GM20000 (cell line): Measurements from ENCODE around the gene IL6ST.
"Not testable (repeated sequence)": the region's sequence is repeated elsewhere in the genome, so short reads cannot be mapped to it uniquely, and the experiment has no call there.

Source experiments
- DNase-seq: peaks from one replicate; pipeline ENCODE4 v3.0.0; 2012; ENCODE audit warnings: low spot score
- TF ChIP-seq, protein P1 (sequence below): IDR thresholded peaks from 2 replicates; pipeline ENCODE4 v1.5.1; 2012; ENCODE audit warnings: mild to moderate bottlenecking, control low read depth; ENCODE audit errors: extremely low read depth, missing control alignments

IL6ST gene

DNA sequence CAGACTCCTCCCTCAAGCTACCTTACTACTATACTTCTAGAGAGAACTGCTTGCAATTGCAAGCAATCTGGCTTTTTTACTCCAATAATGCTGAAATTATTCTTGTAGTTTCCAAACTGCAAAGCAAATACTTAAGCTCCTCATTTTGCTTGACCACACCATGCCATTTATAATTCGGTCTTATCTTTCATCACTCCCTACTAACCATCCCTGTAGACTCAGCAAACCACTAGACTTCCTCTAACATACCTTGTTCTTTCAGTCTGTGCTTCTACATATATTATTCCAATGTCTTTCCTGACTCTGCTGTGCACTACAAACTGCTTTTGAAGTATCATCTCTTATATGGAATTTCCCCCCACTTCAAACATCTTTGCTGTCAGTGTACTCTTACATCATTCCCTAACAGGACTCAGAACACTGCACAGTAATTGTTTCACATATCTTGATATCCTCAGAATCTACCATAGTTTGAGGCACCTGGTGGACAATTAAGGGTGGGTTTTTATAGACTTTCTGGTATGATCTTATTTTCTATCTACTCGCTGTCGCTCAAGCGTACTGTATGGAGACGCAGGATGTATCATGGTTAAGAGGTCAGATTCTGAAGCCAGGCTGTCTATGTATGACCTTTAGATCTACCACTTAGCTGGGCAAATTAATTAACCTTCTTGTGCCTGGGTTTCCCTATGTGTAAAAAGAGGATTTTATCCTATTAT, 2.8 kb downstream of the IL6ST start:
- TF ChIP-seq, protein P1, sequence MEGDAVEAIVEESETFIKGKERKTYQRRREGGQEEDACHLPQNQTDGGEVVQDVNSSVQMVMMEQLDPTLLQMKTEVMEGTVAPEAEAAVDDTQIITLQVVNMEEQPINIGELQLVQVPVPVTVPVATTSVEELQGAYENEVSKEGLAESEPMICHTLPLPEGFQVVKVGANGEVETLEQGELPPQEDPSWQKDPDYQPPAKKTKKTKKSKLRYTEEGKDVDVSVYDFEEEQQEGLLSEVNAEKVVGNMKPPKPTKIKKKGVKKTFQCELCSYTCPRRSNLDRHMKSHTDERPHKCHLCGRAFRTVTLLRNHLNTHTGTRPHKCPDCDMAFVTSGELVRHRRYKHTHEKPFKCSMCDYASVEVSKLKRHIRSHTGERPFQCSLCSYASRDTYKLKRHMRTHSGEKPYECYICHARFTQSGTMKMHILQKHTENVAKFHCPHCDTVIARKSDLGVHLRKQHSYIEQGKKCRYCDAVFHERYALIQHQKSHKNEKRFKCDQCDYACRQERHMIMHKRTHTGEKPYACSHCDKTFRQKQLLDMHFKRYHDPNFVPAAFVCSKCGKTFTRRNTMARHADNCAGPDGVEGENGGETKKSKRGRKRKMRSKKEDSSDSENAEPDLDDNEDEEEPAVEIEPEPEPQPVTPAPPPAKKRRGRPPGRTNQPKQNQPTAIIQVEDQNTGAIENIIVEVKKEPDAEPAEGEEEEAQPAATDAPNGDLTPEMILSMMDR: no peak
- no peak for DNase-seq

DNA sequence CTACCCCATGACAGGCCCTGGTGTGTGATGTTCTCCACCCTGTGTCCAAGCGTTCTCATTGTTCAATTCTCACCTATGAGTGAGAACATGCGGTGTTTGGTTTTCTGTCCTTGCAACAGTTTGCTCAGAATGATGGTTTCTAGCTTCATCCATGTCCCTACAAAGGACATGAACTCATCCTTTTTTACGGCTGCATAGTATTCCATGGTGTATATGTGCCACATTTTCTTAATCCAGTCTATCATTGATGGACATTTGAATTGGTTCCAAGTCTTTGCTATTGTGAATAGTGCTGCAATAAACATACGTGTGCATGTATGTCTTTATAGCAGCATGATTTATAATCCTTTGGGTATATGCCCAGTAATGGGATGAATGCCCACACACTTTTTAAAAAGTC, 3.9 kb downstream of the IL6ST start:
- not testable (repeated sequence) for DNase-seq

DNA sequence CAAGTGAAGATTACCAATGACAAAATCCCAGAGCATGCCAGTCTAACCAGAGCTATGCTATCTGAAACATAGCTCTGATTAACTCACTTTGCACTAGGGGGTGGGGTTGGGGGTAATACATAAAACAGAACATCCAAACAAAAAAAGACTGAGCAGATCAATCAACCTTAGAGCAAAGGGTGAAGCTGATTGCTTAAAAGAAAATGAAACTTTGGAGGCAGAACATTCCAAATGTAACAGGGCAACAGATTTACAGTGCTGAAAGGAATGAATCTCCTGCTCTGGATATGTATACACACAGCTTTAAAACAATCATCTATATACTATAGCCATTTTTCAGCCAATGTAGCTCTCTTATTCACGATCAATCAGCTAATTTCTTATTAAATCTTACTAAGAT, 4.9 kb downstream of the IL6ST start:
- no peak for DNase-seq
- TF ChIP-seq, protein P1: no peak

DNA sequence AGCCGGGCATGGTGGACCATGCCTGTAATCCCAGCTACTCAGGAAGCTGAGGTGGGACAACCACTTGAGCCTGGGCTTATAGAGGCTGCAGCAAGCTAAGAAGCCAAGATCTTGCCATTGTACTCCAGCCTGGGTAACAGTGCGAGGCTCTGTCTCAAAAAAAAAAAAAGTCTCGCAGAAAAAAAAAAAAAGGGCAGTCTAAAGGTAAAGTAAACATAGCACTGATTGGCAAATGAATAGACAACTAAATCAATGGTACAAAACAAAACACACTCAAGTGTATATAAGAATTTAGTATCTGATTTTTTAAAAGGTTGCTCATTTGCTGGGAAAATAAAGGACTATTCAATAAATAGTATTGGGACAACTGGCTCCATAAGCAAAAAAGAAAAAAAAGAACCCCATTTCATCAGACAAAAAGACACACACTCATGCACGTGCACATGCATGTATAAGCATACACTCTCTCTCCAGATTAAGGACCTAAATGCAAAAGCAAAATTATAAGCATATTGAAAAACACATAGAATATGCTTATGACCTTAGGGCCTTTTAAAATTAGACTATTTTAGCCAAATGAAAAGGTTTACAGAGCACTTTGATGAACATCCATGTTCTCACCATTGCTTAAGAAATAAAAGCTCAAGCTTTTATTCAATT, 5.7 kb downstream of the IL6ST start:
- TF ChIP-seq, protein P1: no peak

DNA sequence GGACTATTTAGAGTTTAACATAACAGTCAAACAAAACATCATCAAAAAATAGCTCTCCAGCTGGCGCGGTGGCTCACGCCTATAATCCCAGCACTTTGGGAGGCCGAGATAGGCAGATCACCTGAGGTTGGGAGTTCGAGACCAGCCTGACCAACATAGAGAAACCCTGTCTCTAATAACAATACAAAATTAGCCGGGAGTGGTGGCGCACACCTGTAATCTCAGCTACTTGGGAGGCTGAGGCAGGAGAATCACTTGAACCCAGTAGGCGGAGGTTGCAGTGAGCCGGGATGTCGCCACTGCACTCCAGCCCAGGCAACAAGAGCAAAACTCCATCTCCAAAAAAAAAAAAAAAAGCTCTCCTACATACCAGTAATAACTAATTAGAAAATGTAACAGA, 6.3 kb downstream of the IL6ST start:
- not testable (repeated sequence) for DNase-seq

More for the DNA sequence above, 5.7 kb downstream of the IL6ST start:
- DNase-seq: no peak

DNA sequence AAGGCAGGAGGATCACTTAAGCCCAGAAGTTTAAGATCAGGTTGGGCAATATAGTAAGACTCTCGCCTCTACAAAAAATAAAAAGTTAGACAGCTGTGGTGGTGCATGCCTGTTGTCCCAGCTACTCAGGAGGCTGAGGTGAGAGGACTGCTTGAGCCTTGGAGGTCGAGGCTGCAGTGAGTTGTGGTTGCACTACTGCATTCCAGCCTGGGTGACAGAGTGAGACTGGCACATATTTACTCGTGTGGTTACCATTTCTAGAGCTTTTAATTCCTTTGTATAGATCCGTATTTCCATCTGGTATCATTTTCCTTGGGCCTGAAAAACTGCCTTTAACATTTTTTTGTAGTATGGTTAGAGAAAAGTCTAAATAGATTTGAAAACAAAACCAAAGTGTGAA, 7.8 kb downstream of the IL6ST start:
- TF ChIP-seq, protein P1: no peak
- DNase-seq: no peak

DNA sequence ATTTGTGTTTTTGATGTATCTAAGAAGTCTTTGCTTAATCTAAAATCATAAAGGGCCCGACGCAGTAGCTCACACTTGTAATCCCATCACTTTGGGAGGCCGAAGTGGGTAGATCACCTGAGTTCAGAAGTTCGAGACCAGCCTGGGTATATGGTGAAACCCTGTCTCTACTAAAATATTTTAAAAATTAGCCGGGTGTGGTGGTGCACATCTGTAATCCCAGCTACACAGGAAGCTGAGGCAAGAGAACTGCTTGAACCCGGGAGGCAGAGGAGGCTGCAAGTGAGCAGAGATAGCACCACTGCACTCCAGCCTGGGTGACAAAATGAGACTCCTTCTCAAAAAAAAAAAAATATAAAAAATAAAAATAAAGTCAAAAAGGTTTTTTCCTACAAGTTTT, 9.6 kb downstream of the IL6ST start:
- DNase-seq: no peak
- TF ChIP-seq, protein P1: no peak

DNA sequence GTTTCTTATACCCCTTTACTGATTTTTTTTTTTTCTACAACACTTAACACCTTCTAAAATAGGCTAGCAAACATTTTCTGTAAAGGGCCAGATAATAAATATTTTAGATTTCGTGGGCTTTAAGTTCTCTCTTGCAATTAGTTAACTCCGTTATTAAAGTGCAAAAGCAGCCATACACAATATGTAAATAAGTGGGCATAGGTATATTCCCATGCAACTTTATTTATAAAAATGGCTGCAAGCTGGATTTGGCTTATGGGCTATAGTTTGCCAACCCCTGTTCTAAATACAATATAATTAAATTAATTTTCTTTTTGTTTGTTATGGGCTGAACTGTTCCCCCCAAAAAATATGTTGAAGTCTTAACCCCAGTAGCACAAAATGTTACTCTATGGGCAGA, 10.8 kb downstream of the IL6ST start:
- DNase-seq: no peak
- TF ChIP-seq, protein P1: no peak
